ENCODE measurements around the gene IRX4. TPM values are rescaled to one million over a fixed set of nuclear protein-coding genes. Genes with fewer than 3 reads are reported as not detected.

IRX4 gene
- total RNA-seq, 2 experiments from 2014 or later = not detected

DNA sequence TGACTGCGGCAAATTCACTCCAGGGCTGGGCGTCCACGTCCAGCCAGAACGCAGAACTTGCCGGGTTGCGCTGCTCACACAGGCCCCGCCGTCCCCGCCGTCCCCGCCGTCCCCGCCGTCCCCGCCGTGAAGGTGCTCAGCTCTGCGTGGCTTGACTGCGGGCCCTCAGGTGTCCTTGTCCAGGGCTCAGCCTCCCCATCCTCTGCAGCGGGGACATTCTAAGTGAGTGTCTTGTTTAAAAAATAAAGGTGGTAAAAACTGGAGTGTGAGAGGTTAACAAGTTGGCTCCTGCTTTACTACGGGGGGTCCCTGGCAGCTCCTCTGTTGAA, 14.9 kb downstream of the IRX4 start:
- no peak overlapping the region for H3K4me3 Mint-ChIP-seq
- no peak for DNase-seq
- H3K27me3 Mint-ChIP-seq = peaks cover 28% of the 10 kb centered on the region
- no peaks in the 10 kb centered on the region for H3K36me3 Mint-ChIP-seq
- H3K9me3 Mint-ChIP-seq = no peaks in the 10 kb centered on the region
- intact Hi-C loops (cut with micrococcal nuclease) = no loop called here
- H3K4me1 Mint-ChIP-seq (ENCODE audit: low read depth) = no peaks in the 10 kb centered on the region
- no peak overlapping the region for H3K27ac Mint-ChIP-seq
- CTCF ChIA-PET = interaction anchor here (0.7 kb wide), 1 partner anchor 104 kb away, joined by 3 read pairs; no protein-coding TSS in a partner anchor
- POLR2A ChIA-PET = no interaction called here

DNA sequence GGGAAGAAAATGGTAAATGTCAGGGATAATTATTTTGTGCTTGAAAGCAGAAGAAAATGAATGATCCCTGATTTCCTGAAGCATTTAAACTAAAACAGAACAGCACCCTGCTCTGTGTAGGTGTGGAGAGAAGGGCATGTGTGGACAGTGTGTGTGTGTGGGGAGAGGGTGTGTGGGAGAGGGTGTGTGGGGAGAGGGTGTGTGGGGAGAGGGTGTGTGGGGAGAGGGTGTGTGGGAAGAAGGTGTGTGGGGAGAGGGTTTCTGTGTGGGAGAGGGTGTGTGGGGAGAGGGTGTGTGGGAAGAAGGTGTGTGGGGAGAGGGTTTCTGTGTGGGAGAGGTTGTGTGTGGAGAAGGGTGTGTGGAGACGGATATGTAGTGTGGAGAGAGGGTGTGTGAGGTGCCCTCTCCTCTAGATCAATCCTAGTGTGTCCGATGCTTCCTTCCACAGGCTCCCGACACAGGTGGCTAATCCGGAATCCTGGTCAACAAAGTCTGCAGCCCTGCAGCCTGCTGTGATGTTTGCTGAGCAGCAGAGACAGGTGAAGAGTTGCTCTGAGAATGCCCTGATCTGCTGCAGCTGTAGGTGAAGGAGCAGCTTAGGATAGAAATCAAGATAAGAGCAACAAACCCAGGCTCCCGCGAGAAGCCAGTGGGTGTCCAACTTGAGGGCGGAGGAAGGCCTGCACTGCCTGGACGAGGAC, 15.5 kb downstream of the IRX4 start:
- Mint-ChIP-seq H3K27me3 (peaks cover 26% of the 10 kb centered on the region), H3K9me3 (no peaks in the 10 kb centered on the region), H3K4me1 (ENCODE audit: low read depth) (no peaks in the 10 kb centered on the region), H3K27ac (no peak overlapping the region), H3K4me3 (no peak overlapping the region), H3K36me3 (no peaks in the 10 kb centered on the region)
- DNase-seq = no peak
- CTCF ChIA-PET = no interaction called here
- POLR2A ChIA-PET = no interaction called here
- intact Hi-C loops (cut with micrococcal nuclease) = no loop called here

DNA sequence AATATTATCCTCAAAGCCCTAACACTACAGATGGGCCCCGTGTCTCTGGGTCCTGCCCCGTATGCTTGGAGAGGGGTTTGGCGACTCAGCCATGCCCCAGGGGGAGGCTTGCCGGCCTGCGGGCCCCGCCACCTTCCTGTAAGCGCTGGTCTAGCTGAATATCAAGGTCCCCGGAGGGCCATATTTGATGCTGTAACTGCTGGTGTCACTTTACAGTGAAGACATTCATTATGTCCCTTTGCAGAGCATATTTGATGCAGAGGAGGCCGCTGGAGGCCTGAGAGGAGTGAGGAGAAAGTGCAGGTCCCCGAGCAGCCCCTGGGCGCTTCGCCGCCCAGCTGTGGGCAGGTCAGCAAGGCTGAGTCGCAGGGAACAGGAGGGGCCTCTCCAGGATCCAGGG, 16.8 kb downstream of the IRX4 start:
- Mint-ChIP-seq H3K36me3 (no peaks in the 10 kb centered on the region), H3K9me3 (no peaks in the 10 kb centered on the region), H3K27me3 (peaks cover 23% of the 10 kb centered on the region), H3K4me3 (no peak overlapping the region), H3K4me1 (ENCODE audit: low read depth) (no peaks in the 10 kb centered on the region), H3K27ac (no peak overlapping the region)
- DNase-seq = no peak
- CTCF ChIA-PET = no interaction called here
- intact Hi-C loops (cut with micrococcal nuclease) = no loop called here
- POLR2A ChIA-PET = no interaction called here

DNA sequence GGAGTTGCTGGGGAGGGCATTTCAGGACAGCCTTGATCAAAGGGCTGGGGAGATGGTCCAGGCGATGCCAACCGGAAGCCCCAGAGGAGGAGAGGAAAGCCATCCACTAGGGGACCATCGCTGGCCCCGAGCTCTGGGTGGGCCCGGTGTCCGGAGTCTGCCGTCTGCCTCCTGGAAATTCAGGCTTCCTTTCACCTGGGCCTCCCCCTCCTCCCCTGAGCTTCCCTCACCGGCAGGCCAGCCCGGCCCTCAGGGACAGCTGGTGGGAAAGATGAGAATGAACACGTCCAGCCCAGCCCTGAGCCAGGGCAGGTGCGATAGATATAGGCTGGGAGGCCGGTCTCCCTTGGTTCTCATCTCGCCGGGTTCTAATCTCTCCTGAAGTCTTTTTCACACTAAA, 17.2 kb downstream of the IRX4 start:
- Mint-ChIP-seq H3K9me3 (no peaks in the 10 kb centered on the region), H3K4me3 (no peak overlapping the region), H3K4me1 (ENCODE audit: low read depth) (no peaks in the 10 kb centered on the region), H3K36me3 (no peaks in the 10 kb centered on the region), H3K27me3 (peaks cover 23% of the 10 kb centered on the region), H3K27ac (no peak overlapping the region)
- no peak for DNase-seq
- ChIA-PET POLR2A (no interaction called here), CTCF (no interaction called here)
- intact Hi-C loops (cut with micrococcal nuclease) = no loop called here

DNA sequence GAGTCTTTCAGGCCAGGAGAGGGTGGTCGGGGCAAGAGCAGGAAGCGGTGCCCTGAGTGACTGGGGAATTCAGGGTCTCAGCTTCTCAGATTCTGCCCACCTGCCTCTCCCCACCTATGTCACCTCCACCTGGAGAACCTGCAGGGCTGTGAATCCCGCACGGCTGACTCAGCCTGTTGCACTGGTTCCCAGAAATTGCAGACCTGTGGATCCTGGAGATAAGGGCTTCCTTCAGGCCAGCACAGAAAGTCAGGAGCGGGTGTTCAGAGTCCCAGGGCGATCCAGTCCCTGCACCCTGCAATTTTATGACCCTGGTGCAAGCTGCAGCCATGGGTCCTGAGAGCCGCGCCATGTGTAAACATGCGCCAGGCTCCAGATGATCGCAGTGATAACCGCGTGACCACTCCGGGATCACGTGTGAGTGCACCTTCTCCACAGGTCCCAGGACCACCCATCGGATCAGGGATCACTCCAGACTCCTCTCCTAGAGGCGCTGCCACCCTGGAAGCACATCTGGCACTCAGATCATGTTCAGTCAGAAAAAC, 17.8 kb downstream of the IRX4 start:
- DNase-seq = no peak
- Mint-ChIP-seq H3K27ac (no peak overlapping the region), H3K27me3 (peaks cover 23% of the 10 kb centered on the region), H3K36me3 (no peaks in the 10 kb centered on the region), H3K4me1 (ENCODE audit: low read depth) (no peaks in the 10 kb centered on the region), H3K9me3 (no peaks in the 10 kb centered on the region), H3K4me3 (no peak overlapping the region)
- intact Hi-C loops (cut with micrococcal nuclease) = no loop called here
- POLR2A ChIA-PET = no interaction called here
- CTCF ChIA-PET = no interaction called here

DNA sequence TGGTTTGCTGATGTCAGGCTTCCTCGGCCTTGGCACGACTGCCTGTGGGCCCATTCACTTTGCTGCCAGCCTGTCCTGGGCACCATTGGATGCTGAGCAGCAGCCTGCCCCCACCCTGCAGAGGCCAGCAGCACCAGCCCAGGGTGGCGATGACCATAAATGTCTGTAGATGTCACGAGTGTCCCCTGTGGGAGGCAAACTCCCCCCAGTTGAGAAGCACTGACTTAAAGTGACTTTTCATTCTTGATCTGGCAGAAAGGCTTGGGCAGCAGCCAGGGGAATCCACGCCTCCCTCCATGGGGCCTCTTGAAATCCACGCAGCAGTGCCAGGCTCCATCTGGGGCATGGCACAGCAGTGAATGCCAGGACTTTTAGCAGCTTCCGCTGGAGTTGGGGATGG, 21.8 kb downstream of the IRX4 start:
- POLR2A ChIA-PET = no interaction called here
- Mint-ChIP-seq H3K4me3 (no peak overlapping the region), H3K27ac (no peak overlapping the region), H3K4me1 (ENCODE audit: low read depth) (no peaks in the 10 kb centered on the region), H3K9me3 (no peaks in the 10 kb centered on the region), H3K36me3 (no peaks in the 10 kb centered on the region), H3K27me3 (peaks cover 19% of the 10 kb centered on the region)
- intact Hi-C loops (cut with micrococcal nuclease) = no loop called here
- CTCF ChIA-PET = no interaction called here
- DNase-seq = no peak

DNA sequence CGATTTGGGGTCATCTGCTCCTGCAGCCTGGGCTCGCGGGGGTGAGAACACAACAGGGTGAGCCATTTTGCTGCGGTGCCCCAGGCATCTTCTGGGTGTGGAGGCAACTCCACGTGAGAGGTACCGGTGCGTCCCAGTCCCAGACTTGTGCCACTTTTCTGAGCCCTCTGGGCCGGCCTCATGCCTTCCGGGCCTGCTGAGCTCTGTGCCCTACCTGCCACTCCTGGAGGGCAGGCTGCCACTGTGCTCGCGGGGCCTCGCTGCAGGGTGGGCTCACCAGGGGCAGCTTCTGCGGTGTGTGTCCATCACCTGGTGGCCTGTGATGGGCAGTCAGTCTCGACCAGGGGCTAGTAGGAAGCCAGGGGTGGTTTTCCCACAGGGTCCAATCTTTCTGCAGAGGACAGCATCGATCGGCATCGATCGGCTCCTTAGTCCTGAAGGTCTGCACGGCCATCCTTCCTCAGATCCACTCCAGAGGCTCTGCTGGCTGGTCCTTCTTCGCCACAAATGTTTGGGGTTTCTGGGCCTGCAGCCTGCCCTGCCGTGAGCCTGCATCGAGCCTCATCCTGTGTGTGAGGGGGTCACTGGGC, 22.6 kb downstream of the IRX4 start:
- no peak for DNase-seq
- intact Hi-C loops (cut with micrococcal nuclease) = no loop called here
- H3K36me3 Mint-ChIP-seq = no peaks in the 10 kb centered on the region
- no peaks in the 10 kb centered on the region for H3K4me1 Mint-ChIP-seq (ENCODE audit: low read depth)
- ChIA-PET CTCF (no interaction called here), POLR2A (no interaction called here)
- H3K9me3 Mint-ChIP-seq = no peaks in the 10 kb centered on the region
- peaks cover 21% of the 10 kb centered on the region for H3K27me3 Mint-ChIP-seq
- H3K4me3 Mint-ChIP-seq = no peak overlapping the region
- no peak overlapping the region for H3K27ac Mint-ChIP-seq

DNA sequence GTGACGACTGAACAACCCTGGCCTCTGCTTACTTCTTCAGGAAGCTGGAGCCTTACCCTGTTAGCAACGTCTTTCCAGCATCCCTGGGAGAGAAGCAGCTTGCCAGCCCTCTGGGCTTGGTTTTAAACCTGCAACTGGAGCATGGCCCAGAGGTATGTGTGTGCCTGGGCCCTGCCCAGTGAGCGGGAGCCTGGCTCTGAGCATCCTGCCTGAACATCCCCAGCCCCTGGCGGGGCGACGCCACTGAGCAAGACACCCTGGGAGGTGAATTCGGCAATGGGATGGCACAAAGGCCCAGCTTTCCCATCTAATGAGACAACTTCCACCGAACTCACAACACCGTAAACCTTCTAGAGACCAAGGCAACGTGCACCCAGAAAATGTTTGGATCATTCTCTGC, 23.6 kb downstream of the IRX4 start:
- POLR2A ChIA-PET = no interaction called here
- Mint-ChIP-seq H3K4me3 (no peak overlapping the region), H3K4me1 (ENCODE audit: low read depth) (no peaks in the 10 kb centered on the region), H3K9me3 (no peaks in the 10 kb centered on the region), H3K27ac (no peak overlapping the region), H3K36me3 (no peaks in the 10 kb centered on the region), H3K27me3 (peaks cover 21% of the 10 kb centered on the region)
- CTCF ChIA-PET = no interaction called here
- DNase-seq = no peak
- intact Hi-C loops (cut with micrococcal nuclease) = no loop called here

DNA sequence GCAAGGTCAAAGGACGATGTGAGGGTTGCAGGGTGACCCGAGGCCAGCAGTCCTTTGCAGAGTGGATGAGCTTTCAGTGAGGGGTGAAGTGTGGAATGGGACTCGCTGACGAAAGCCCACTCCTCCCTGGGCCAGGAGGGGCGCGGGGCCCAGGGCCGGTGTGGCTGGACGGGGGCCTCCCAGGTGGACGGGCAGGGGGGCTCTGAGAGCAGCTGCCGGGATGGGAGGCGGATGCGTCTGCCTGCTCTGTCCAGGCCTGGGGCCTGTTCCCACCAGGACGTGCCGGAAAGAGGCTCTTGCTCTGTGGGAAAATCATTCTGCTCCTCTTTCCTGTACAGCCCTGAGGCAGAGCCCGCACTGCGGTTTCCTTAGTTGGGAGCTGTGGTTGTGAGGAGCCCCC, 24.3 kb downstream of the IRX4 start:
- POLR2A ChIA-PET = no interaction called here
- peaks cover 27% of the 10 kb centered on the region for H3K27me3 Mint-ChIP-seq
- no peak overlapping the region for H3K27ac Mint-ChIP-seq
- H3K4me3 Mint-ChIP-seq = no peak overlapping the region
- H3K9me3 Mint-ChIP-seq = no peaks in the 10 kb centered on the region
- no peaks in the 10 kb centered on the region for H3K4me1 Mint-ChIP-seq (ENCODE audit: low read depth)
- intact Hi-C loops (cut with micrococcal nuclease) = no loop called here
- H3K36me3 Mint-ChIP-seq = no peaks in the 10 kb centered on the region
- CTCF ChIA-PET = no interaction called here
- DNase-seq = no peak

DNA sequence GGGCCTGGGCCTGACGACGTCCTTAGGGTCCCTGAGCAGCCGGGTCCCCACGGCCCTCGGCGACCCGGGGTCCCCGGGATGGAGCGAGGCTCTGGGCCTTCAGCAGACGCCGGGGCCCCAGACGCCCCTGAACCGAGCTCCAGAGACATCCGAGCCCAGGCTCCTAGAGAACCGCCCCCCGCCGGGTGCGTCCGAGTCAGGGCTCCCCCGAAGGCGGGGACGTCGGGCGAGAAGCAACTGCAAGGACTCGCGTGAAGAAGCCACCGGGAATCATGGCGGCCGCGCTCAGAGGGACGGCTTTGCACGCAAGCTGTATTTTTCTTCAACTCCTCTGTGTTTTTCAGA, 25.5 kb downstream of the IRX4 start:
- Mint-ChIP-seq H3K4me1 (ENCODE audit: low read depth) (no peaks in the 10 kb centered on the region), H3K27ac (no peak overlapping the region), H3K36me3 (no peaks in the 10 kb centered on the region), H3K4me3 (no peak overlapping the region), H3K27me3 (peaks cover 32% of the 10 kb centered on the region), H3K9me3 (no peaks in the 10 kb centered on the region)
- no peak for DNase-seq
- ChIA-PET POLR2A (no interaction called here), CTCF (no interaction called here)
- intact Hi-C loops (cut with micrococcal nuclease) = no loop called here

DNA sequence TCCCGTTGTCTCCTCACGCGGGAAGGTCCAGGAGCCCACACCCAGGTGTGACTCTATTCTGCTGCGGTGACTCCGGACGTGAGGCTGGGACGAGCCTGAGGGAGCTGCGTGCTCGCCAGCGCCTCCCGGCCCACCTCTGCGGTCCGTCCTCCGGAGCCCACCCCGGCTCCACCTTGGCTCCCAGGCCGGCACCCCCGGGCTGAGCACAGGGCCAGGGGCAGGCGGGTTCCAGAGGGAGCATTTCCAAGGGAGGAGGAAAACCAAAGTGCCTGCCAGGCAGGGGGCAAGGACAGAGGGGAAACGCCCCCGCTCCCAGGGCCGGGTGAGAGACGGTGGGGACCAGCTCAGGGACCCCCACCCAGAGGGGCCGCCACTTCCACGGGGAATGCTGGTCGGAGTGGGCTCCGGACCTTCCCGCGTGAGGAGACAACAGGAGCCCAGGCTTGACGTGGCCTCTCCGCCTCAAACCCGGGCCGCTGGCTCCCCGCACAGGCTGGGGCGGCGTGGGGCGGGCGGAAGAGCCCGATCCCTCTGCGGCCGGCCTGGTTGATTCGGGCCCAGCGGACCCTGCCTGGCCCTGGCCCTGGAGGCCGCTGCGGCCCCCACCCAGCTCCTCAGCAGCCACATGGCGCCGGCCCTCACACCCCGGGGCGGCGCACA, 26.0 kb downstream of the IRX4 start:
- ChIA-PET POLR2A (no interaction called here), CTCF (no interaction called here)
- intact Hi-C loops (cut with micrococcal nuclease) = no loop called here
- no peaks in the 10 kb centered on the region for H3K4me1 Mint-ChIP-seq (ENCODE audit: low read depth)
- peaks cover 36% of the 10 kb centered on the region for H3K27me3 Mint-ChIP-seq
- H3K4me3 Mint-ChIP-seq = no peak overlapping the region
- H3K9me3 Mint-ChIP-seq = no peaks in the 10 kb centered on the region
- H3K36me3 Mint-ChIP-seq = no peaks in the 10 kb centered on the region
- no peak for DNase-seq
- H3K27ac Mint-ChIP-seq = no peak overlapping the region

DNA sequence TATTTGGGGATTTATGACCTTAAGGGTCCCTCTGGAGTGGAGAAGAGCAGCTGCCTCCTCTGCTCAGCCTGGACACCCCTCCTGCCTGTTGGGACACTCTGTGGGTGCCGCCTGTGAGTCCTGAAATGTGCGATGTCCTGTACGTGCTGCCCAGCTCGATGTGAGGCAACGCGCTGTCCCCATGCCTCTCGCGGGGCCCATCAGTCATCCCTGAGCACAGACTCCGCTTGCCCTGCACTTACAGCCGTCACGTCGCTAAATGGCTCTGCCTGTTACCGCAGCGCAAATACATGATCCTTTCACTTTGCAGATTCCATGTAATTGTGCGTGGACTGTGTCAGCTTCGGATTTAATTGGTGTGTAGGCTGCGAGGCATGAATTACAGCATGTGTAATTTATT, 27.1 kb downstream of the IRX4 start:
- intact Hi-C loops (cut with micrococcal nuclease) = no loop called here
- DNase-seq = no peak
- no peak overlapping the region for H3K4me3 Mint-ChIP-seq
- CTCF ChIA-PET = no interaction called here
- H3K4me1 Mint-ChIP-seq (ENCODE audit: low read depth) = no peaks in the 10 kb centered on the region
- peaks cover 45% of the 10 kb centered on the region for H3K27me3 Mint-ChIP-seq
- POLR2A ChIA-PET = no interaction called here
- no peaks in the 10 kb centered on the region for H3K36me3 Mint-ChIP-seq
- H3K27ac Mint-ChIP-seq = no peak overlapping the region
- no peaks in the 10 kb centered on the region for H3K9me3 Mint-ChIP-seq

DNA sequence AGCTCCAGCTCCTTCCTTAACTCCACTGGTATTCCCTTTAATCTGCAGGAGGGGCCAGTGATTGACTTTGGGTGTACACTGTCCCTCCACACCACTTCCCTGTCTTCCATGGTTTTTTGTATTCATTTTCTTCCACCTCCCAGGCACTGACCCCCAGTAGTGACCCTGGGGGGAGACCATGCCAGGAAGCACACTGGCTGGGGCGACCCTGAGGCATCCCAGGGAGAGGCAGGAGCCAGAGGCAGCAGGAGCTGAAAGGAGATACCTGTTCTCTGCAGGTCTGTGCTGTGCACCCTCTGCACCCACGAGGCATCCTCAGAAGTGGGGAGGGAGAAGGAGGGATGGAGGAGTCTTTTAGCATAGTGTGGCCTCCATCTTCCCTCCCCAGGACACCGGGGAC, 27.6 kb downstream of the IRX4 start:
- H3K27me3 Mint-ChIP-seq = peaks cover 48% of the 10 kb centered on the region
- H3K4me3 Mint-ChIP-seq = no peak overlapping the region
- no peaks in the 10 kb centered on the region for H3K9me3 Mint-ChIP-seq
- no peak for DNase-seq
- ChIA-PET CTCF (no interaction called here), POLR2A (no interaction called here)
- no peaks in the 10 kb centered on the region for H3K4me1 Mint-ChIP-seq (ENCODE audit: low read depth)
- intact Hi-C loops (cut with micrococcal nuclease) = no loop called here
- H3K36me3 Mint-ChIP-seq = no peaks in the 10 kb centered on the region
- no peak overlapping the region for H3K27ac Mint-ChIP-seq
